NCI-H1105 treated with DMSO at 0.1 percent for 48 hours (cell line): Measurements from ENCODE around the gene GALK2.
A peak's percentile ranks its signal among the peaks of the same experiment; 100 is the strongest.
"Not testable (repeated sequence)": the region's sequence is repeated elsewhere in the genome, so short reads cannot be mapped to it uniquely, and the experiment has no call there.

ENCODE experiments used
- DNase-seq: peaks from one replicate; lab custom pipeline; 2025; lab: John Stamatoyannopoulos, UW

GALK2 gene

DNA sequence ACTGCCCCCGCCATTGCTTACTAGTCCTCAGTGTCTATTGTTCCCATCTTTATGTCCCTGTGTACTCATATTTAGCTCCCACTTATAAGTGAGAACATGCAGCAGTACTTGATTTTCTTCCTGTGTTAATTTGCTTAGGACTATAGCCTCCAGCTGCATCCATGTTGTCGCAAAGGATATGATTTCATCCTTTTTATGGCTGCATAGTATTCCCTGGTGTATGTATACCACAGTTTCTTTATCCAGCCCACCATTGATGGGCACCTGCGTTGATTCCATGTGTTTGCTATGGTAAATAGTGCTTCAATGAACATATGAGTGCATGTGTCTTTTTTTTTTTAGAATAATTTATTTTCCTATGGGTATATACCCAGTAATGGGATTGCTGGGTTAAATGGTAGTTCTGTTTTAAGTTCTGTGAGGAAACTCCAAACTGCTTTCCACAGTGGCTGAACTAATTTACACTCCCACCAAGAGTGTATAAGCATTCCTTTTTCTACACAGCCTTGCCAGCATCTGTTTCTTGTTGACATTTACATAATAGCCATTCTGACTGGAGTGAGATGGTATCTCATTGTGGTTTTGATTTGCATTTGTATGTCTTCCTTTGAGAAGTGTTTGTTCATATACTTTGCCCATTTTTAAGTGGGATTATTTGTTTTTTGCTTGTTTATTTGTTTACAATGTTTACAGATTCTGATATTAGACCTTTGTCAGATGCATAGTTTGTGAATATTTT lies 53.7 kb downstream of the GALK2 start:
- DNase-seq: no peak

DNA sequence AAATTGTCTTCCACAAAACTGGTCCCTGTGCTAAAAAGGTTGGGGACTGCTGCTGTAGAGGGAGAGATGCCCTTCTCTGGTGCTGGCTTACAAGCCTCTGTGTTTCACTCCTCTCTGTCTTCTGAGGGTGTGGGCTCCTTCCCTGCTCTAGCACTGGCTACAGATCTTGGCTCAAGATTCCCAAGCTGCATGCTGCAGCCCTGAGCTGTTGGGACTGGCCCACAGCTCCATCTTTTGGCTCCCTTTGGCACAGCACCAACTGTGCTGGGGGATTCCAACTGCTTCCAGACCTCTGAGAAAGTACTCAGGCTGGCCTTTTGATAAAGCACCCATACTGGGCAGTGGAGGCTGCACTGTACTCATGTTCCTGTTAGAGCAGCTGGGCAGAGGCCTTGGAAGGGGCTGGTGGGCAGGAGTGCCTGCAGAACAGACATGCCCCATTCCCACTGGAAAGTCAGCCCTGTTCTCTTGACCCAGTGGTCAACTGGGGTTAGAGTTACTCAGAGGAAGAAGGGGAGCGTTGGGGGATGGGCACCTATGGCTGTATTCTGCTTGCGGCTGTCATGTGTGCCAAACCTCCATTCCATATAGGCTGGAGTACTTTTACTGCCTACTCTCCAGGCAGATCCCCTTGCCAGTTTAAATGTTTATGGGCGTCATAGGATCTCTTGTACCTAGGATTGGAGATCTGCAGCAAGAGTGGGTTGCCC lies 55.7 kb downstream of the GALK2 start:
- no peak for DNase-seq

DNA sequence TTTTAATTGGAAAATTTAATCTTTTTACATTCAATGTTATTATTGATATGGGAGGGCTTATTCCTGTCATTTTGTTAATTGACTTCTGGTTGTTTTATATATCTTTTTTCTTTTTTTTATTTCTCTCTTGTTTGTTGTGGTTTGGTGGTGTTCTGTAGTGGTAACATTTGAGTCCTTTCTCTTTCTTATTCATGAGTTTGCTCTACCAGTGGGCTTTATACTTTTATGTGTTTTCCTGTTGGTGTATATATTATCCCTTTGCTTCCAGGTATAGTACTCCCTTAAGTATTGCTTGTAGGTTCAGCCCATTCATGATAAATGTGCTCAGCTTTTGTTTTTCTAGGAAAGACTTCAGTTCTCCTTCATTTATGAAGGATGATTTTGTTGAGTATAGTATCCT lies 57.6 kb downstream of the GALK2 start:
- no peak for DNase-seq

DNA sequence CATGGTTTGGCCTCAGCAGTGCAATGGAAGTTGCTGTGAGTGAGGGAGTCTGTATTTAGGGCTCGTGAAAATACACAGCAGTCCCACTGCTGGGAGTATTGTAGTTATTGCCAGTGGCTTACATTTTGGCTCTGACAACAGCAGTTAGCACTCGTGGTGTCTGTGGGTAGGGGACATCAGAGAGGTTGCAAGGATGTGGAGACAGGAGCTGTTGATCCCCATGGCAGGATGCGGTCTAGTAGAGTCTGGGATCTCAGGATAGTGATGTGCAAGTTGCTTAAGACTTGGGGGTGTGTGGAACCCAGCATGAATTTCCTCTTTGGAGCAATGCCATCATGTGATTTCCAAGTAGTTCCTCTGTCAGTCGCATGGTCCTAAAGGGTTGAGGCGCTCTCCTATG lies 59.9 kb downstream of the GALK2 start:
- DNase-seq: no peak

DNA sequence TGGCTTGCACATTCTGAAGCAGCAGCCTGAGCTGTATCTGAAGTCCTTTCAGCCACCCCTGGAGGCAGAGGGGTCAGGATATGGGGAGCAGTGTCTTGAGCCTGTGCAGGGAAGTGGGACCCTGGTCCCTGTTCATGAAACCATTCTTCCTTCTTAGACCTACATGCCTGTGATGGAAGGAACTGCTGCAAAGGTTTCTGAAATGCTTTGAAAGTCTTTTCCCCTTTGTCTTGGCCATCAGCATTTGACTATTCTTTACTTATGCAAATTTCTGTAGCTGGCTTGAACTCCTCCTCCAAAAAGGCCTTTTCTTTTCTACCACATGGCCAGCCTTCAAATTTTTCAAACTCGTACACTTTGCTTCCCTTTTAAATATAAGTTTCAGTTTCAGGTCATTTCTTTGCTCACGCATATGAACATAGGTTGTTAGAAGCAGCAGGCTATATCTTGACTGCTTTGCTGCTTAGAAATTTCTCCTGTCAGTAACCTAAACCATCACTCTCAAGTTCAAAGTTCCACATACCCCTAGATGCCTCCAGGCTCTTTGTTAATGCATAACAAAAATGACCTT lies 62.3 kb downstream of the GALK2 start:
- DNase-seq: no peak

DNA sequence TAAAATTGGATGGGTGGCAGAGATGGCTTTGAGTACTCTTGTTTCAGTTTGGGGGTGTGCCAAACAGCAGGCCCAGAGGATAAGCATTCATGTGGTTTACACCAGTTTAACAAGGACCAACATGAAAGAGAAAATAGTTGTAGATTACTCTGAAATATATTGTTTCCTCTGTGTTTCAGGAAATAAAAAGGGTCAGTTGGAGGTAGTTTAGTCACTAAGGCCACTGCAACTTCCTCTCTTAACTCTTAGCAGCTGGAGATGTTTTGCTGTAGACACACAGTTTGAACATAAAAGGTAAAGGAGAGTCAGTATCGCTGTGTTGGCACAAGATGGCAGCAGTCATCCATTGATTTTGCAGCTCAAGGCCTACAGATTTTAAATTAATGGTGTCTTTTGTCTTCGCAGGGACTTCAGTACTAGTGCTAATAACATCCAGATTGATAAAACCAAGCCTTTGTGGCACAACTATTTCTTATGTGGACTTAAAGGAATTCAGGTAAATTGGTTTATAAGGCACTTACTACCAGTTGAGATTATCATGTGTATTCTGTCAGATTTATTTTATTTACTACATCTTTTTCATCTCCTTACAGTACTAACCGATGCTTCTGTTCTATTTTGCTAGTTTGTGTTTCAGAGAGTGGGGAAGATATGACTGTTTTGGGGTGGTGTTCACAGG lies 65.5 kb downstream of the GALK2 start:
- DNase-seq: peak; percentile 56

DNA sequence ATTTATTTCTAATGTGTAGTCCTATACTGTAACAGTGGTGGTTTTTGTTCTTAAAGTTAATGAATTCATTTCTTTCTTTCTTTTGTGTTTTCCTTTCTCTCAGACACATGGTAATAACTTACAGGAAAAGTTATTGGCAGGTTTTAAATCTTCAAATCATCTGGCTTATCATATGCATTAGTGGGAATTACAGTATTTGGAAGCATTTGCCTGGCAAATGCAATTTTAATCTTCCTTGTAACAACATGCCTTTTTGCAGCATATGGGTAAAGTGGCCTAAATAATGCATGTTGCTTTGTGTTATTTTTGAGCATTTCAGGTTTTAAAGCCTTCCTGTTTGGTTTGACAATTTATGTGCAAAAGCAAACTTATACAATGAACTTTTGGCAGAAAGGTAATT lies 66.8 kb downstream of the GALK2 start:
- no peak for DNase-seq

DNA sequence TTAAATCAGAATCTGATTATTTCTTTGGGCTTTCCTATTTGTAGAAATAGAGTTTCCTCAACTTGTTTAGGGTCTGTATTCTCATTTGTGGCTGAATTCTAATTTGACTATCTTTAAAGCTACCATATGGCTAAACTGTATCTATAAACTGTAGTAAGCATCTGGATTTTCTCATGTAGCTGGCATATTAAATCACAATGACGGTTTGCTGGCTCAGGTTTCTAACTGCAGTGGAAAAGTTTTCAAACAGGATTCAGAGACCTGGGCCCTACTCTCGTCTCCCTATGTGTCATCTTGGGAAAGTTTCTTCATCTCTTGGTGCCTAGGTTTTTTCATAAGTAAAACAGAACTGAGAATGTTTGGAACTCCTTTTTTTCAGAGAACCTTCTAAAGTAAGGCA lies 68.3 kb downstream of the GALK2 start:
- DNase-seq: no peak

DNA sequence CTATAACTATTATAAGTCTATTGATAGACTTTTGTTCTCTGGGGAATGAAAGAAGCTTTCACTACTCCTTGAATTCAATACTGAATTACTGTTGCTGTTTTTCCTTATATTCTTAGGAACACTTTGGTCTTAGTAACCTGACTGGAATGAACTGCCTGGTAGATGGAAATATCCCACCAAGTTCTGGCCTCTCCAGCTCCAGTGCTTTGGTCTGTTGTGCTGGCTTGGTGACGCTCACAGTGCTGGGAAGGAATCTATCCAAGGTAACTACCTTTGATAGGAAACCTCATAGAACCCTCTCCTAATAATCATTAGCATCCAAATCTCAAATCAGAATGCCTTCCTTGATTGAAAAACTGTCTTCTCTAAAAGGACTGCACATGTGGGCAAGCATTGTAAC lies 69.1 kb downstream of the GALK2 start:
- no peak for DNase-seq

DNA sequence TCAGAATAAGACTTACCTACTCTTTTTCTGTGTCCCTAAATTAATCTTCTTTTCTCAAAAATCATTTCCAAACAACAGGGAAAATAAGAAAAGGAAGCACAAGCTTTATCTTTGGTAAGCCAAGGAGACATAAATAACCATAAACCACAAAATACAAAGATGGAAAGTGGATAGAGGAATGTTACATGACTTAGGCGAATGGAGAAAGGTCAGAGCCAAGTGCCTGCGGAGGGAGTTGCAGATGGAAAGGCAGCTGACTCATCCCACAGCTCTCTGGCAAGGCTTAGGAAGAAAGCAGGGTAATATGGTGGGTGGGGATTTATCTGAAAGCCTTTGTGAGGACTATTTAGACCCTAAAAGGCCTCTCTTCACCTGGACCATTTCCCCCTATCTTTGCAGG lies 72.8 kb downstream of the GALK2 start:
- DNase-seq: no peak

DNA sequence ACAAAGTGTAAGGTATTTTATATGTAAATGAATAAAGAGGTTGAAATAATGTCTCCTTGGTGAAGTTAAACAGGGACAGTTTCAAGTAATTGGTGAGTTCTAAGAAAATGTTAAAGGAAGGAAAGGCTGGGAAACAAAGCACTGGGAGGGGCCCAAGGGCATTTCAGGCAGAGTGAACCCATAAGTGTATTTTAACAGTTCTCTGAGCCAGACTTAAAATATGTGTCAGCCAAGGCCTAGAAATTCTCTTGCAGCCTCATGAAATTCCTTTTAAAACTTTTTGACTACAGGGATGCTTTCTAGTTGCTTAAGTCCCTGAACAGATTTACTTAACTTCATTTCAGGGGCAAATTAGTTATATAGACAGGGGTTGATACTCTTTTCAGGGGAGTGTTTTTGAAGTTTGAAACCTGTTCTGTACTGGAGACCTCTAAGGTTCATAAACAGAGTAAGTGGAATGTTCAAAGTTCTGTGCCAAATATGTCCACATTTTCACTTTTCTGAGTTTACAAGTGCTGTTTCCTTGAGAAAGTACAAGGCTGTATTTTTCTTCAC lies 77.6 kb downstream of the GALK2 start:
- no peak for DNase-seq

DNA sequence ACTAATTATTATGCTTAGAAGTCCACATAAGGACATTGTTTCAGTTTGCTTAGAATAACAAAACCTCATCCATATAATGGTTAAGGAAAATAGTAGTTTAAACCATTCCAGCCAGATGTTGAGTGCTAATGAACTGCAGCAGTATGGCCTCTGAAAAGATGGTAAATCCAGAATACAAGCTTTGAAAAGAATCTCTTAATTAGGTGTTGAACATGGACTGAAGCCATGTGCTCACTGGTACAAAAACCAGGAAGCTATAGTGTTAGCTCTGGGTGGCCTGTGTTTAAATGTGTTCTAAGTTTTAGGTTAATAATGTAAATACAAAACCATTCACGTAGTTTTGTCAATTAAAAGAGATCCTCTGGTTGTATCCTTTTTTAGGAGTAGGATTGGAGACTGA lies 78.2 kb downstream of the GALK2 start:
- DNase-seq: no peak

DNA sequence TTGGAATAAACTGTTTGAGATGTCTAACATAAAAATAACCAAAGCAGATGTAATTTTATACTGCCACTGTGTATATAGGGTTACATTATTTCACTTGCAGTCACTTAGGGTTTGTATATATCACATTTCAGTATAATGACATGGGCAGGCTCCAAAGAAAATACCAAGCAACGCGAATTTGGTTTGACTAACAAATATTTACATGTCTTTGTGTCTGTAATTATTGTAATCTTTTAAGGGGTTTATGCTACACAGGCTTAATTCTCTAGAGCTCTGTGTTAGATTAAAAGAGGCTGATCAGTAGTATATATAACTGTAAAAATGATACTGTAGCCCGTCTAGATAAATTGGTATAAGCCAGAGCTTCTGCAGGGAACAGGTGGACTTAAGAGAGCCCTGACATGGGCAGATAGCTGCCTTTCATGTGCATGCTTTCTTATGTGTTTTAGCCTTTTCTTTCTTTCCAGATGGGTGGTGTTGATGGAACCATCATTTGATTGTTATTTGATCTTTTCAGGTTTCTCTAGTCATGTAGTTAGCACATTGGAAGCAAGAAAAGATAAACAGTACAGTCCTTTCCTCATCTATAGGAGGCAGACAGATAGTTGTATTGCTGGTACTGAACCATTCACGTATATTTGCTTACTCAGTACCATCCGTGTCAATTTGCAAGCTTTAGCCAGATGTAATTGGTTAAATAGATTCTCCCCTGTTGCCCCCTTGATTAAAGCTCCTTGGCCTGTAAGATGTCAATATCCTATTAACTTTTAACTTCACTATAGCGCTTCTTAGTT lies 86.1 kb downstream of the GALK2 start:
- DNase-seq: peak; percentile 23

DNA sequence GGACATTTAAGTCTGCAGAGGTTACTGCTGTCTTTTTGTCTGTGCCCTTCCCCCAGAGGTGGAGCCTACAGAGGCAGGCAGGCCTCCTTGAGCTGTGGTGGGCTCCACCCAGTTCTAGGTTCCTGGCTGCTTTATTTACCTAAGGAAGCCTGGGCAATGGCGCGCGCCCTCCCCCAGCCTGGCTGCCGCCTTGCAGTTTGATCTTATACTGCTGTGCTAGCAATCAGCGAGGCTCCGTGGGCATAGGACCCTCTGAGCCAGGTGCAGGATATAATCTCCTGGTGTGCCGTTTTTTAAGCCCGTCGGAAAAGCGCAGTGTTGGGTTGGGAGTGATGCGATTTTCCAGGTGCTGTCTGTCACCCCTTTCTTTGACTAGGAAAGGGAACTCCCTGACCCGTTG lies 95.1 kb downstream of the GALK2 start:
- DNase-seq: not testable (repeated sequence)

DNA sequence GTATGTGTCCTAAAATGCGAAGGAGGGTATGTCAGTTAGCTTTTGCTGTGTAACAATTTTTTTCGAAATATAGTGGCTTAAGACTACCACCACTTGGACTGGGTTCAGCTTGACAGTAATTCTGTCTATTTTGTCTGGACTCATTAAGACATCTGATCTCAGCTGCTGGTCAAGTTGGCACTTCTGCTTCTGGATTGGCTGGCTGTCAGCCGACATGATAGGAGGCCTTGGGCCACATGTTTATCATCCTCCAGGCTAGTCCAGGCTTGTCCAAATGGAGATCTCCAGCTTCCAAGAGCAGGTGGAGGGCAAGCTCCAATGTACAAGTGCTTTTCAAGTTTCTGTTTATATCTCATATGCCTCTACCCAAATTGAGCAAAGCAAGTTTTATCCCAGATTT lies 95.9 kb downstream of the GALK2 start:
- DNase-seq: peak; percentile 11

DNA sequence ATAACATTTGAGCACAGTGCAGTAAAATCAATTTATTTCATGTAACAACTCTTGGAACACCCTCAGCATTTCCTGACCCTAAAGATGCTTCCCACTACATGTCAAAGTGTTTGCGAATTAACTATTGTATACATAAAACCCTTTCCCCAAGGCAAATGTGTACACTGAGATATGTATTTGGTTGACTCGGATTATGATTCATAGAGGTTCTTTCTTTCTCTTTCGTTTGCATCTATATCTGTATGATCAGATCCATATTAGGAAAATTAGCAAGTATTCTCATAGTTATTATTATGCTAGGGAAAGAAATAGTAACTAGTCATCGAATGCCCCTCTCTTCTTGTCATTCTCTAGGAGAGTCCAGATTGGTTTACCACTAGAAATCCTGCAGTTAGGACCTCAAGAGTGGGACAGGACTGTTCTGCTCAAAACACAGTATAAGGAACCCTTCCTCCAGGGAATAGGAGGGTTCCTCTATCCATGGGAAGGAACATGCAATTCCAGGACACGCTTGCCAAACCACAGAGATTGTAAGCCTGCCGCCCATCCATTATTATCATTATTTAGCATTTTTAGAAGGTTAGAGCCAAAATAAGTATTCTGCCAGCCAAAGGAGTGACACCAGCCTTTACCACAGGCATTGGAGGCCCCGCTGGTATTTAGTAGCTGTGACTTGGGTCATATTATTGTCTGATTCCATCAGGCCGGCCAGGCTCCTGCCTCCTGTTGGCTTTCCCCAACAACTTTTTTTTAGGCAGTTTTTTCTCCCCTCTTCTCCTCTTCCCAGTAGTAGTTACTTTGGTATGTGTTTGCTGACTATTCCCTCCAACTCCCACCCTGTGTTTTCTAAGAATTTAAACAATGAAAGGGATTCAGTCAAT lies 100.7 kb downstream of the GALK2 start:
- DNase-seq: no peak

DNA sequence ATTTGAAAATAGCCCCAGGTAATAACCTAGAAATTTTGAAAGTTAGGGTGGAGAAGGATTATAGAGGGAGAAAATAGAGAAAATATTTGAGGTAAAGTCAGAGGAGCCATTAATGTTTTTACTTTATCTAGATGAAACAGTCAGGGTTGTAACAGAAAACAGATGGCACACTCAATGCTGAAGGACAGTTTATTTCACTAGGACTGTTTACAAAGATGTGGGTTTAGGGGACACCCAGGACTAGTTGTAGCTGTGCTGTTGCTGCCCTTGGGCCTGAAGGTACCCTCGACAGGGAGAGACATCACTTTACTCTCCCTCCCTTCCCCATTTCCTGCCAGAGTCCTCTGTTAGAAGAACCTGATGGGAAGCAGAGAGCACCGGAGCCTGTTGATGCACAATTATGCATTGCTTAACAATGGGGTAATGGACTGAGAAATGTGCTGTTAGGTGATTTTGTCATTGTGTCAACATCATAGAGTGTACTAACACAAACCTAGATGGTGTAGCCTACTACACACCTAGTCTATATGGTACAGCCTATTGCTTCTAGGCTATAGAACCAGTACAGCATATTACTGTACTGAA lies 103.8 kb downstream of the GALK2 start:
- no peak for DNase-seq

DNA sequence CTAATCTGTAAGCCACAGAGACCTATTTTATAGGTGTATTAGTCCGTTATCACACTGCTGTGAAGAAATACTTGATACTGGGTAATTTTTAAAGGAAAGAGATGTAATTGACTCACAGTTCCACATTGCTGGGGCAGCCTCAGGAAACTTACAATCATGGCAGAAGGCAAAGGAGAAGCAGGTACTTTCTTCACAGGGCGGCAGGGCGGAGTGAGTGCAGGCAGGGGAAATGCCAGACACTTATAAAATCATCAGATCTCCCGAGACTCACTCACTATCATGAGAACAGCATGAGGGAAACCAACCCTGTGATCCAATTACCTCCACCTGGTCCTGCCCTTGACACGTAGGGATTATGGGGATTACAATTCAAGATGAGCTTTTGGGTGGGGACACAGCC lies 108.7 kb downstream of the GALK2 start:
- DNase-seq: no peak

DNA sequence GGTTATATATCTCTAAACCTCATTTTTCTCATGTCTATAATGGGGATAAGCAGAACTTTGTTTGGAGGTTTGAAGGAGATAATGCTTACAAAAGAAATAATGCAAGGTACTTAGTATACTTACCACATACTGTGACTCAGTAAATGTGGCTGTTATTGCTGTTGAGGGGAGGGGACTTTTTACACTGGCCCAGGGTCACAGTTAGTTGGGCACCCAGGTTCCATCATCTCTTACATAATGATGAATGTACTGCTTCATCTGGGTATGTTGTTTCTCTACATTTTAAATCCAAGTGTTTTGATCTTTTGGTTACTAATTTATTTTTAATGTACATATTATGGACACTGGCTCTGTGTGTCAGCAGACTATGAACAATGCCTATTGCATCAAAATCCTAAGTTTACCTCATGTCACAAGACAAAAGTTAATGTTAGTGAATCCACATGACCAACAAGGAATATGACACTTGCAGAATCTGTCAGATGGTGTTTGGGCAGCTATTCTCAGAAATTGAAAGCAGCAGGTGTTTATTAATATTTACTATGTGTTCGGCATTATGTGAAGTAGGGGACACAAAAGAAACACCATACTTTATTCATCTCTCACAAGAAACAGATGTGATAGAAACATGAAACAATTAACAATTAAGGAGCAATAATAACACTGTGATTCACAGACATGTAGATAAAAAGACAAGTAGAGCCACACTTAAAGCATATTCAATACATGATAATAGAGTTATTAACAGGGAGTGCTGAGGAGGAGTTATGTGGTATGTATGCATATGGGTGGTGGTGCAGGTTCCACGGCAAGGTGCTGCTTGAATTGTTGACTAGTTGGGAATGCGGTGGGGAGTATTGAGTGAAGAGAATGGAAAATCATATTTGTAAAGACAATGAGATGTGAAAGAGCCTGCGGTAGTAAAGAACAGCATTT lies 109.7 kb downstream of the GALK2 start:
- no peak for DNase-seq
